HL-60 (cell line): ENCODE data around the gene PRR13.
"Not testable (repeated sequence)": the region's sequence is repeated elsewhere in the genome, so short reads cannot be mapped to it uniquely, and the experiment has no call there.

Experiments used
- DNase-seq, 2 experiments: peaks; one replicate each; pipeline ENCODE4 v3.0.0-alpha.2; 2010 to 2020; ENCODE audit warnings: low read depth in 1 of 2, low spot score in 1 of 2
- H3K27ac ChIP-seq: fragments of 250-450 bp; sonication (Bioruptor Pico); replicated peaks from 2 replicates; pipeline ENCODE4 v1.5.1; 2020; ENCODE audit warnings: mild to moderate bottlenecking, moderate library complexity
- H3K27me3 ChIP-seq: fragments of 250-450 bp; sonication (Bioruptor Pico); 2 replicates; pipeline ENCODE4 v1.5.1; 2021; ENCODE audit warnings: mild to moderate bottlenecking, moderate library complexity; ENCODE audit not compliant: insufficient read depth, poor library complexity, severe bottlenecking
- H3K4me3 ChIP-seq: replicated peaks from 2 replicates; pipeline ENCODE4 v1.5.1; 2011; ENCODE audit warnings: mild to moderate bottlenecking, control low read depth, low read length; ENCODE audit not compliant: insufficient read depth
- GABPA ChIP-seq: IDR thresholded peaks from 2 replicates; pipeline ENCODE4 v1.6.1; 2012; ENCODE audit warnings: low read depth
- POLR2AphosphoS5 ChIP-seq: IDR thresholded peaks from 2 replicates; pipeline ENCODE4 v1.6.1; 2012; ENCODE audit warnings: low read depth
- REST ChIP-seq: IDR thresholded peaks from 2 replicates; pipeline ENCODE4 v1.6.1; 2012; ENCODE audit warnings: low read depth; ENCODE audit not compliant: insufficient replicate concordance
- SPI1 ChIP-seq: IDR thresholded peaks from 2 replicates; pipeline ENCODE4 v1.6.1; 2012; ENCODE audit warnings: low read depth, mild to moderate bottlenecking, borderline replicate concordance
- TF ChIP-seq, protein P1 (sequence below): IDR thresholded peaks from one replicate; pipeline ENCODE4 v1.5.1; 2011; ENCODE audit warnings: low read length, control low read depth, inconsistent platforms; ENCODE audit not compliant: insufficient read depth

PRR13 gene

GRCh38 chr12:53428741-53429140 lies 12.8 kb upstream of the PRR13 start:
- H3K27ac ChIP-seq, result no peak overlapping the region
- DNase-seq, result no peak
- no peak overlapping the region for H3K4me3 ChIP-seq
- no peaks in the 10 kb centered on the region for H3K27me3 ChIP-seq
- no peak for TF ChIP-seq SPI1
- TF ChIP-seq, protein P1, sequence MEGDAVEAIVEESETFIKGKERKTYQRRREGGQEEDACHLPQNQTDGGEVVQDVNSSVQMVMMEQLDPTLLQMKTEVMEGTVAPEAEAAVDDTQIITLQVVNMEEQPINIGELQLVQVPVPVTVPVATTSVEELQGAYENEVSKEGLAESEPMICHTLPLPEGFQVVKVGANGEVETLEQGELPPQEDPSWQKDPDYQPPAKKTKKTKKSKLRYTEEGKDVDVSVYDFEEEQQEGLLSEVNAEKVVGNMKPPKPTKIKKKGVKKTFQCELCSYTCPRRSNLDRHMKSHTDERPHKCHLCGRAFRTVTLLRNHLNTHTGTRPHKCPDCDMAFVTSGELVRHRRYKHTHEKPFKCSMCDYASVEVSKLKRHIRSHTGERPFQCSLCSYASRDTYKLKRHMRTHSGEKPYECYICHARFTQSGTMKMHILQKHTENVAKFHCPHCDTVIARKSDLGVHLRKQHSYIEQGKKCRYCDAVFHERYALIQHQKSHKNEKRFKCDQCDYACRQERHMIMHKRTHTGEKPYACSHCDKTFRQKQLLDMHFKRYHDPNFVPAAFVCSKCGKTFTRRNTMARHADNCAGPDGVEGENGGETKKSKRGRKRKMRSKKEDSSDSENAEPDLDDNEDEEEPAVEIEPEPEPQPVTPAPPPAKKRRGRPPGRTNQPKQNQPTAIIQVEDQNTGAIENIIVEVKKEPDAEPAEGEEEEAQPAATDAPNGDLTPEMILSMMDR, result no peak

GRCh38 chr12:53430116-53430515 lies 11.4 kb upstream of the PRR13 start:
- Histone ChIP-seq H3K27ac (no peak overlapping the region), H3K4me3 (no peak overlapping the region), H3K27me3 (no peaks in the 10 kb centered on the region)
- no peak for DNase-seq
- no peak for TF ChIP-seq POLR2AphosphoS5
- TF ChIP-seq GABPA, result no peak
- no peak for TF ChIP-seq SPI1
- TF ChIP-seq, protein P1, result no peak
- no peak for TF ChIP-seq REST

DNA sequence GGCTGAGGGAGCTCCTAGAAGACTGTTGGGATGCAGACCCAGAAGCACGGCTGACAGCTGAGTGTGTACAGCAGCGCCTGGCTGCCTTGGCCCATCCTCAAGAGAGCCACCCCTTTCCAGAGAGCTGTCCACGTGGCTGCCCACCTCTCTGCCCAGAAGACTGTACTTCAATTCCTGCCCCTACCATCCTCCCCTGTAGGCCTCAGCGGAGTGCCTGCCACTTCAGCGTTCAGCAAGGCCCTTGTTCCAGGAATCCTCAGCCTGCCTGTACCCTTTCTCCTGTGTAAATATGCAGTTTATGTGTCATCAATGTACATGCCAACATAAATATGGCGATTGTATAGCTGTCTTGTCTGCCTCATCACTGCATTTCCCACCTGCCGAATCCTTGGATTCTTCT lies 10.3 kb upstream of the PRR13 start:
- no peak for TF ChIP-seq SPI1
- no peak for TF ChIP-seq GABPA
- no peak for TF ChIP-seq REST
- no peak for TF ChIP-seq POLR2AphosphoS5
- TF ChIP-seq, protein P1, result no peak
- Histone ChIP-seq H3K4me3 (no peak overlapping the region), H3K27ac (no peak overlapping the region), H3K27me3 (no peaks in the 10 kb centered on the region)
- no peak for DNase-seq

DNA sequence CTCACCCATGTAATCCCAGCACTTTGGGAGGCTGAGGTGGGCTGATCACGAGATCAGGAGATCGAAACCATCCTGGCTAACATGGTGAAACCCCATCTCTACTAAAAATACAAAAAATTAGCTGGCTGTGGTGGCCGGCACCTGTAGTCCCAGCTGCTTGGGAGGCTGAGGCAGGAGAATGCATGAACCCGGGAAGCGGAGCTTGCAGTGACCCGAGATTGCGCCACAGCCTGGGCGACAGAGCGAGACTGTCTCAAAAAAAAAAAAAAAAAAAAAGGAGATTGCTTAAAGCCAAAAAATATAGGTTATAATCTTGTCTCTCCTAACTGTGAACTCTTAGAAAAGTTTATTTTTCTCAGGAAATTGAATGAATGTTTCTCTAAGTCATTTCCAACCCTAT lies 6.2 kb upstream of the PRR13 start:
- H3K27me3 ChIP-seq, H3K27ac ChIP-seq, DNase-seq, H3K4me3 ChIP-seq: not testable (repeated sequence)

DNA sequence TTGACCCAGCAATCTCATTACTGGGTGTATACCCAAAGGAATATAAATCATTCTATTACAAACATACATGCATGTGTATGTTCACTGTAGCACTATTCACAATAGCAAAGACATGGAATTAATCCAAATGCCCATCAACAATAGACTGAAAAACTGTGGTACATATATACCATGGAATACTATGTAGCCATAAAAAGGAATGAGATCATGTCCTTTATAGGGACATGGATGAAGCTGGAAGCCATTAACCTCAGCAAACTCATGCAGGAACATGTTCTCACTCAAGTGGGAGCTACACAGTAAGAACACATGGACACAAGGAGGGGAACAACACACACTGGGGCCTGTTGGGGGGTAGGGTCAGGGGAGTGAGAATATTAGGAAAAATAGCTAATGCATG lies 2.0 kb upstream of the PRR13 start:
- H3K4me3 ChIP-seq, DNase-seq, H3K27me3 ChIP-seq, H3K27ac ChIP-seq: not testable (repeated sequence)
